Gastrocnemius medialis (tissue), 4 donors: ENCODE results near the gene BLOC1S5. TPM values are rescaled to one million over a fixed set of nuclear protein-coding genes. Genes with fewer than 3 reads are reported as not detected.
A peak's percentile ranks its signal among the peaks of the same experiment; 100 is the strongest.

ENCODE experiments used
- ATAC-seq, 2 donors: fragments of 150-250 bp; one replicate each; pipeline ENCODE4 v1.9.1; 2016
- DNase-seq, 2 donors: peaks; one replicate each; pipeline ENCODE4 v3.0.0-alpha.2; 2019
- H3K27ac ChIP-seq, 4 donors: fragments of 200-600 bp; sonication (generic); 1 replicate in 1 of 4; 2 replicates in 3 of 4; pipeline ENCODE4 v1.5.1; 2016 to 2018; ENCODE audit warnings: mild to moderate bottlenecking in 2 of 4, moderate library complexity in 1 of 4
- H3K27me3 ChIP-seq, 3 donors: fragments of 200-600 bp; sonication (generic) in 2 of 3; 1 replicate in 1 of 3; 2 replicates in 2 of 3; pipeline versions ENCODE4 v1.5.1 to v1.6.0; 2016 to 2019; ENCODE audit warnings: mild to moderate bottlenecking in 1 of 3, moderate library complexity in 1 of 3
- H3K36me3 ChIP-seq, 2 donors: fragments of 200-600 bp; sonication (generic) in 1 of 2; one replicate each; pipeline ENCODE4 v1.5.1; 2017 to 2018
- H3K4me1 ChIP-seq, 2 donors: fragments of 200-600 bp; sonication (generic) in 1 of 2; one replicate each; pipeline ENCODE4 v1.5.1; 2016 to 2017; ENCODE audit warnings: mild to moderate bottlenecking in 2 of 2
- H3K4me3 ChIP-seq, 4 donors: fragments of 200-600 bp; sonication (generic) in 3 of 4; 1 replicate in 1 of 4; 2 replicates in 3 of 4; pipeline ENCODE4 v1.5.1; 2016 to 2019; ENCODE audit warnings: mild to moderate bottlenecking in 2 of 4
- H3K9me3 ChIP-seq, 3 donors: fragments of 200-600 bp; sonication (generic) in 2 of 3; 1 replicate in 1 of 3; 2 replicates in 2 of 3; pipeline ENCODE4 v1.5.1; 2016 to 2019
- CTCF ChIP-seq, 5 experiments: fragments of 450-650 bp in 3 of 5; fragments of 200-600 bp in 2 of 5; sonication (generic) in 2 of 5; IDR thresholded peaks in 4 of 5; conservative IDR thresholded peaks in 1 of 5; 1 replicate in 4 of 5; 2 replicates in 1 of 5; pipeline ENCODE4 v1.5.1; 2016 to 2019; ENCODE audit warnings: antibody characterized with exemption in 5 of 5, mild to moderate bottlenecking in 3 of 5, moderate library complexity in 3 of 5
- POLR2A ChIP-seq, 2 donors: fragments of 450-650 bp; IDR thresholded peaks; one replicate each; pipeline ENCODE4 v1.6.1; 2017; ENCODE audit warnings: antibody characterized with exemption in 2 of 2, mild to moderate bottlenecking in 2 of 2, moderate library complexity in 2 of 2
- in situ Hi-C, 4 donors: fragments of 200-750 bp; cut with MboI; loops; one replicate each; pipeline versions ENCODE4 v1.15.0 to v1.8.0; 2017; ENCODE audit warnings: low sequenced_read_pairs in 4 of 4
- intact Hi-C: fragments of 100-400 bp; cut with DNase I; formaldehyde crosslinking; loops from one replicate; pipeline ENCODE4 v1.15.1; 2023; ENCODE audit warnings: low total_unique reads
- total RNA-seq, 4 donors: library from RNA; depleted of rRNA; stranded (reverse); fragments of >200 nt; gene quantifications; one replicate each; pipeline versions ENCODE4 v1.1.0 to v1.2.3, GENCODE V29; 2016

BLOC1S5 gene
- total RNA-seq, 4 donors from 2014 or later: 5.4 to 13.6 (median 9.4) TPM

GRCh38 chr6:8059129-8059528 lies 5.1 kb downstream of the BLOC1S5 start:
- no peaks in the 10 kb centered on the region for H3K9me3 ChIP-seq
- peaks cover 6 to 8% of the 10 kb centered on the region in 2 donors for H3K4me1 ChIP-seq
- peak in 1 of 2 donors; percentile 59 for ATAC-seq
- H3K27ac ChIP-seq: no peak overlapping the region
- no peaks in the 10 kb centered on the region for H3K27me3 ChIP-seq
- H3K36me3 ChIP-seq: no peaks in the 10 kb centered on the region
- TF ChIP-seq POLR2A (IDR thresholded peaks at IDR 0.05): no peak
- peak in 4 of 5 experiments; percentile 17 to 44 (median 38) for TF ChIP-seq CTCF (IDR thresholded peaks at IDR 0.05 in 4 of 5, conservative IDR thresholded peaks at IDR 0.05 in 1 of 5)
- DNase-seq: no peak
- intact Hi-C loops: loop anchor here (1.0 kb wide), 1 partner anchor 336 kb away; no protein-coding TSS in a partner anchor
- no peak overlapping the region for H3K4me3 ChIP-seq
- in situ Hi-C loops: loop anchor here in 1 of 4 donors (5.0 kb wide), 1 partner anchor 337 kb away; no protein-coding TSS in a partner anchor

GRCh38 chr6:8057793-8058192 lies 6.4 kb downstream of the BLOC1S5 start:
- in situ Hi-C loops: loop anchor here in 1 of 4 donors (5.0 kb wide), 1 partner anchor 335 kb away; no protein-coding TSS in a partner anchor

GRCh38 chr6:8057263-8057662 lies 6.9 kb downstream of the BLOC1S5 start:
- H3K4me3 ChIP-seq: no peak overlapping the region
- no peak overlapping the region for H3K27ac ChIP-seq
- no peaks in the 10 kb centered on the region for H3K9me3 ChIP-seq
- H3K27me3 ChIP-seq: no peaks in the 10 kb centered on the region
- intact Hi-C loops (no loop called here), in situ Hi-C loops (loop anchor here in 1 of 4 donors (5.0 kb wide), 1 partner anchor 335 kb away; no protein-coding TSS in a partner anchor)
- no peaks in the 10 kb centered on the region for H3K36me3 ChIP-seq
- DNase-seq: no peak
- no peak for ATAC-seq
- TF ChIP-seq CTCF (IDR thresholded peaks at IDR 0.05 in 4 of 5, conservative IDR thresholded peaks at IDR 0.05 in 1 of 5): no peak
- no peak for TF ChIP-seq POLR2A (IDR thresholded peaks at IDR 0.05)
- no peaks in the 10 kb centered on the region for H3K4me1 ChIP-seq

More at GRCh38 chr6:8057793-8058192, 6.4 kb downstream of the BLOC1S5 start:
- no peaks in the 10 kb centered on the region for H3K4me1 ChIP-seq
- no peaks in the 10 kb centered on the region for H3K27me3 ChIP-seq
- no peak overlapping the region for H3K4me3 ChIP-seq
- H3K27ac ChIP-seq: no peak overlapping the region
- ATAC-seq: no peak
- no peaks in the 10 kb centered on the region for H3K36me3 ChIP-seq
- intact Hi-C loops: no loop called here
- H3K9me3 ChIP-seq: no peaks in the 10 kb centered on the region
- DNase-seq: no peak
- TF ChIP-seq POLR2A (IDR thresholded peaks at IDR 0.05) (no peak), CTCF (IDR thresholded peaks at IDR 0.05 in 4 of 5, conservative IDR thresholded peaks at IDR 0.05 in 1 of 5) (no peak)

- H3K4me3 ChIP-seq: no peak overlapping the region
- no peak for DNase-seq
- H3K27me3 ChIP-seq: no peaks in the 10 kb centered on the region
- no peaks in the 10 kb centered on the region for H3K36me3 ChIP-seq
- no peaks in the 10 kb centered on the region for H3K4me1 ChIP-seq
- no peak for ATAC-seq
- intact Hi-C loops (no loop called here), in situ Hi-C loops (no loop called here)
- no peaks in the 10 kb centered on the region for H3K9me3 ChIP-seq
- TF ChIP-seq CTCF (IDR thresholded peaks at IDR 0.05 in 4 of 5, conservative IDR thresholded peaks at IDR 0.05 in 1 of 5): no peak
- no peak for TF ChIP-seq POLR2A (IDR thresholded peaks at IDR 0.05)
- no peak overlapping the region for H3K27ac ChIP-seq
These were observed 9.9 kb downstream of the BLOC1S5 start for GRCh38 chr6:8054276-8054675.
